HEK293 (cell line): Measurements from ENCODE around the gene EPHA4.

Experiments
- CTCF ChIP-seq: fragments of 450-650 bp; formaldehyde crosslinking; IDR thresholded peaks from 2 replicates; pipeline ENCODE4 v1.5.1; 2016; ENCODE audit warnings: missing biosample characterization, missing genetic modification characterization
- TCF7L2 ChIP-seq: IDR thresholded peaks from 2 replicates; pipeline ENCODE4 v1.6.1; 2011; ENCODE audit warnings: low read depth, mild to moderate bottlenecking, inconsistent platforms, low read length, moderate library complexity, borderline replicate concordance

DNA sequence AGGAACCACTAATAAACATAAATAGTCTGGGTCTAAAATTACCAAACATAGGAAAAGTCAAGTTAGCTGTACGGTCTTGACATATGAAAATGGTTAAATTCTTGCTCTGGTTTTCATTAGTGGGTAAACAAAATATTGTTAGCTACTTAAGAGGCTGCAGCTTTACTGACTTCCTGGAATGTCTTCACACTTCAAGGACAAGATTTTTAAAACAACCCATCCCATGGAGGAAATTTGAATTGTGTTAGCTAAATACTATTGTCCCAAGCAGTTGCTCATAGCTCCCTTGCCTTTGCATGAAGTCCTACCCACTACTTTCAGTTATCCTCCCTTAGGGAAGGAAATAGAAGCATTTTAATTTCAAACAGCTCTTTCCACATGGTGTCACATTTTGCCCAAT is 128.5 kb downstream of the EPHA4 start:
- TF ChIP-seq CTCF (tag by site-specific recombination) (no peak), TCF7L2 (no peak)
